Loucy (cell line): Measurements from ENCODE around the gene CEL.

ENCODE experiments used
- EZH2phosphoT487 ChIP-seq: fragments of 200-600 bp; IDR thresholded peaks from 2 replicates; pipeline ENCODE4 v1.6.1; 2018; ENCODE audit warnings: antibody characterized with exemption, mild to moderate bottlenecking, moderate library complexity, borderline replicate concordance
- TF ChIP-seq, protein P1 (sequence below): fragments of 200-600 bp; sonication (generic); conservative IDR thresholded peaks from 2 replicates; pipeline ENCODE4 v1.5.1; 2014; ENCODE audit warnings: mild to moderate bottlenecking, antibody characterized with exemption, low read length

DNA sequence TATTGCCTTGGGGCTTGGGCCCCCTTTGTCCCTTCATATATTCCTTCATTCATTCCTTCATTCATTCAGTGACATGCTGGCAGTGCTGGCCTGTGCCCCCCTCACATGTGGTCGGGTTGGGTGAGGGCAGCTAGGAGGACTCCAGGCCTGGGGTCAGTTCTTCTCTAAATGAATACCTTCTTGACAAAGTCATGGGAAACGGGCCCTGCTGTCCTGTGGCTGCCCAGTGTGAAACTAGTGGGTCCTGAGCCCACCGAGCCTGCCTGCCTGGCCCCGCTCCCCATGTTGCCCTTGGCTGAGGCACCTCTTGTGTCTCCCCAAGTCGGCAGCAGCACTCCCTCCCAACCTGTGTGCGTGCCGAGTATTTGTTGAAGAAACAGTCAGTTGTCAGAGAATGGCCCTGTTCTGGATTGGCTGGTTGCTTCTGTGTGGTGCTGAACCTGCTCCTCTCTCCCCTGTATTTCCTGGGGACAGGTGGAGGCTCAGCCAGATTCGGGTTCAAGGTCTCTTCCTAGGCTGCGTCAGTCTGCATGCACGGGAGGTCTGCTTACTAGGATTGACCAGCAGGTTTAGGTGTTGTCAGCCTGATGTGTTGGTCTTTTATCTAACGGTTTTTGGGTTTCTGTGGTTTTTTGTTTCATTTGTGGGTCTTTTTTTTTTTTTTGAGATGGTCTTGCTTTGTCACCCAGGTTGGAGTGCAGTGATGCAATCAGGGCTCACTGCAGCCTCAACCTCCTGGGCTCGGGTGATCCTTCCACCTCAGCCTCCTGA lies 3.0 kb upstream of the CEL start:
- TF ChIP-seq, protein P1, sequence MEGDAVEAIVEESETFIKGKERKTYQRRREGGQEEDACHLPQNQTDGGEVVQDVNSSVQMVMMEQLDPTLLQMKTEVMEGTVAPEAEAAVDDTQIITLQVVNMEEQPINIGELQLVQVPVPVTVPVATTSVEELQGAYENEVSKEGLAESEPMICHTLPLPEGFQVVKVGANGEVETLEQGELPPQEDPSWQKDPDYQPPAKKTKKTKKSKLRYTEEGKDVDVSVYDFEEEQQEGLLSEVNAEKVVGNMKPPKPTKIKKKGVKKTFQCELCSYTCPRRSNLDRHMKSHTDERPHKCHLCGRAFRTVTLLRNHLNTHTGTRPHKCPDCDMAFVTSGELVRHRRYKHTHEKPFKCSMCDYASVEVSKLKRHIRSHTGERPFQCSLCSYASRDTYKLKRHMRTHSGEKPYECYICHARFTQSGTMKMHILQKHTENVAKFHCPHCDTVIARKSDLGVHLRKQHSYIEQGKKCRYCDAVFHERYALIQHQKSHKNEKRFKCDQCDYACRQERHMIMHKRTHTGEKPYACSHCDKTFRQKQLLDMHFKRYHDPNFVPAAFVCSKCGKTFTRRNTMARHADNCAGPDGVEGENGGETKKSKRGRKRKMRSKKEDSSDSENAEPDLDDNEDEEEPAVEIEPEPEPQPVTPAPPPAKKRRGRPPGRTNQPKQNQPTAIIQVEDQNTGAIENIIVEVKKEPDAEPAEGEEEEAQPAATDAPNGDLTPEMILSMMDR: no peak
- no peak for TF ChIP-seq EZH2phosphoT487
